Keratinocyte (primary cell): ENCODE results near the gene ZNF106. TPM values are rescaled to one million over a fixed set of nuclear protein-coding genes. Genes with fewer than 3 reads are reported as not detected.

Experiments
- DNase-seq: peaks from one replicate; pipeline ENCODE4 v3.0.0-alpha.2; 2011; ENCODE audit warnings: low read depth, missing footprints, low spot score
- FAIRE-seq: peaks from 2 replicates; lab custom pipeline; 2011; peaks lifted over from hg19 to GRCh38; lab: Jason Lieb, UNC
- H2AFZ ChIP-seq: 2 replicates; pipeline ENCODE4 v1.6.0; 2012; ENCODE audit warnings: low read length, control low read depth, inconsistent platforms; ENCODE audit not compliant: control insufficient read depth
- H3K27ac ChIP-seq: 2 replicates; pipeline ENCODE4 v1.5.1; 2011; ENCODE audit warnings: low read length; ENCODE audit not compliant: control insufficient read depth, insufficient read depth
- H3K27me3 ChIP-seq: 3 replicates; pipeline ENCODE4 v1.6.0; 2011; ENCODE audit warnings: low read length; ENCODE audit not compliant: control insufficient read depth, insufficient read depth; ENCODE audit errors: extremely low read depth
- H3K36me3 ChIP-seq, 2 experiments: 2 replicates in 1 of 2; 3 replicates in 1 of 2; pipeline ENCODE4 v1.5.1; 2011; ENCODE audit warnings: low read length in 2 of 2, mild to moderate bottlenecking in 1 of 2; ENCODE audit not compliant: control insufficient read depth in 2 of 2, insufficient read depth in 2 of 2; ENCODE audit errors: extremely low read depth in 1 of 2
- H3K4me1 ChIP-seq: 3 replicates; pipeline ENCODE4 v1.5.1; 2011; ENCODE audit warnings: low read length; ENCODE audit not compliant: control insufficient read depth, insufficient read depth; ENCODE audit errors: extremely low read depth
- H3K4me2 ChIP-seq: 3 replicates; pipeline ENCODE4 v1.6.0; 2011; ENCODE audit warnings: low read depth, low read length; ENCODE audit not compliant: control insufficient read depth, insufficient read depth; ENCODE audit errors: extremely low read depth
- H3K4me3 ChIP-seq, 3 experiments: fragments of 200-600 bp in 1 of 3; sonication (generic) in 1 of 3; 2 replicates in 2 of 3; 3 replicates in 1 of 3; pipeline ENCODE4 v1.5.1; 2011 to 2016; ENCODE audit warnings: low read length in 3 of 3, mild to moderate bottlenecking in 3 of 3, control low read depth in 2 of 3, inconsistent platforms in 1 of 3, low read depth in 1 of 3, mixed read lengths in 1 of 3, mixed run types in 1 of 3, moderate library complexity in 1 of 3; ENCODE audit not compliant: control insufficient read depth in 2 of 3, insufficient read depth in 2 of 3; ENCODE audit errors: extremely low read depth in 1 of 3
- H3K79me2 ChIP-seq: 2 replicates; pipeline ENCODE4 v1.6.0; 2012; ENCODE audit warnings: low read length; ENCODE audit not compliant: control insufficient read depth, insufficient read depth
- H3K9ac ChIP-seq: 3 replicates; pipeline ENCODE4 v1.6.0; 2011; ENCODE audit warnings: low read length; ENCODE audit not compliant: control insufficient read depth, insufficient read depth; ENCODE audit errors: extremely low read depth
- H3K9me1 ChIP-seq: 3 replicates; pipeline ENCODE4 v1.6.0; 2011; ENCODE audit warnings: low read length; ENCODE audit not compliant: control insufficient read depth, insufficient read depth; ENCODE audit errors: extremely low read depth
- H3K9me3 ChIP-seq: 2 replicates; pipeline ENCODE4 v1.5.1; 2012; ENCODE audit warnings: low read depth, low read length; ENCODE audit not compliant: control insufficient read depth
- H4K20me1 ChIP-seq: 3 replicates; pipeline ENCODE4 v1.6.0; 2011; ENCODE audit warnings: low read length; ENCODE audit not compliant: control insufficient read depth, insufficient read depth; ENCODE audit errors: extremely low read depth
- CTCF ChIP-seq, 3 experiments: IDR thresholded peaks in 1 of 3; conservative IDR thresholded peaks in 1 of 3; optimal IDR thresholded peaks in 1 of 3; 2 replicates in 2 of 3; 3 replicates in 1 of 3; pipeline versions ENCODE3 to v1.5.1; 2011; ENCODE audit warnings: low read length in 3 of 3, mild to moderate bottlenecking in 3 of 3, moderate library complexity in 2 of 3, control low read depth in 1 of 3, inconsistent platforms in 1 of 3; ENCODE audit not compliant: insufficient read depth in 2 of 3; ENCODE audit errors: extremely low read depth in 1 of 3
- EZH2 ChIP-seq: IDR thresholded peaks from one replicate; pipeline ENCODE4 v1.6.1; 2012; ENCODE audit warnings: inconsistent platforms, mild to moderate bottlenecking, low read length, moderate library complexity
- dilution Hi-C: fragments of 300-500 bp; cut with MboI; formaldehyde crosslinking; loops from one replicate; pipeline ENCODE4 v1.7.0; 2020; ENCODE audit warnings: low sequenced_read_pairs; ENCODE audit not compliant: extremely low pct_ligation_motif_present
- polyA plus RNA-seq, 5 experiments: library from polyadenylated mRNA; depleted of rRNA in 3 of 5; stranded (reverse) in 3 of 5; stranded (forward) in 1 of 5; unstranded in 1 of 5; fragments of >200 nt; gene quantifications; 1 replicate in 1 of 5; 2 replicates in 3 of 5; 3 replicates in 1 of 5; pipeline versions ENCODE4 v1.2.1 to v1.2.3, GENCODE V29; 2011 to 2012; ENCODE audit warnings: missing spikeins in 2 of 5, low read depth in 1 of 5, low replicate concordance in 1 of 5

ZNF106 gene
- polyA plus RNA-seq, 1 donor (not counting 4 experiments of a cell fraction or from before 2014, with no cell fraction given), result 24.6 TPM

- no peak overlapping the region for H3K27ac ChIP-seq
- H2AFZ ChIP-seq, result no peak overlapping the region
- TF ChIP-seq EZH2, result no peak
- no peak for TF ChIP-seq CTCF (optimal IDR thresholded peaks at IDR 0.05 in 1 of 3, IDR thresholded peaks at IDR 0.05 in 1 of 3, conservative IDR thresholded peaks at IDR 0.05 in 1 of 3; ENCODE audit: extremely low read depth in 1 of 3, insufficient read depth in 2 of 3, low read length in 3 of 3)
- dilution Hi-C loops, result no loop called here
- H3K9me1 ChIP-seq, result no peaks in the 10 kb centered on the region
- no peak overlapping the region for H3K4me3 ChIP-seq
- no peaks in the 10 kb centered on the region for H4K20me1 ChIP-seq
- FAIRE-seq (no peak), DNase-seq (no peak)
- no peak overlapping the region for H3K4me2 ChIP-seq
- H3K9me3 ChIP-seq, result no peaks in the 10 kb centered on the region
- no peaks in the 10 kb centered on the region for H3K27me3 ChIP-seq
- no peaks in the 10 kb centered on the region for H3K4me1 ChIP-seq
- H3K9ac ChIP-seq, result no peak overlapping the region
- H3K36me3 ChIP-seq, result peaks cover 0 to 7% of the 10 kb centered on the region in 2 experiments
- peaks cover 41% of the 10 kb centered on the region for H3K79me2 ChIP-seq
Observed at GRCh38 chr15:42474827-42475226, 16.1 kb downstream of the ZNF106 start.

GRCh38 chr15:42471002-42471401 lies 19.9 kb downstream of the ZNF106 start:
- dilution Hi-C loops, result no loop called here
- Histone ChIP-seq H3K27ac (no peak overlapping the region), H2AFZ (no peak overlapping the region), H3K4me2 (no peak overlapping the region), H3K27me3 (no peaks in the 10 kb centered on the region), H3K4me3 (no peak overlapping the region), H4K20me1 (no peaks in the 10 kb centered on the region), H3K4me1 (no peaks in the 10 kb centered on the region), H3K9me3 (no peaks in the 10 kb centered on the region), H3K9me1 (no peaks in the 10 kb centered on the region), H3K79me2 (peaks cover 22% of the 10 kb centered on the region), H3K36me3 (peaks cover 0 to 7% of the 10 kb centered on the region in 2 experiments), H3K9ac (no peak overlapping the region)
- DNase-seq (no peak), FAIRE-seq (peak; percentile 29)
- TF ChIP-seq EZH2 (no peak), CTCF (optimal IDR thresholded peaks at IDR 0.05 in 1 of 3, IDR thresholded peaks at IDR 0.05 in 1 of 3, conservative IDR thresholded peaks at IDR 0.05 in 1 of 3; ENCODE audit: extremely low read depth in 1 of 3, insufficient read depth in 2 of 3, low read length in 3 of 3) (no peak)
